IMR-90 (cell line): ENCODE results near the gene CUX1.

Experiments used
- CEBPB ChIP-seq: IDR thresholded peaks from 2 replicates; pipeline ENCODE4 v1.6.1; 2012; ENCODE audit warnings: low read depth, low read length, improper control_type of control experiment
- CHD1 ChIP-seq: IDR thresholded peaks from 2 replicates; pipeline ENCODE4 v1.6.1; 2012; ENCODE audit warnings: low read depth, low read length, improper control_type of control experiment
- CTCF ChIP-seq: conservative IDR thresholded peaks from 2 replicates; pipeline ENCODE4 v1.5.1; 2012; ENCODE audit warnings: mild to moderate bottlenecking, low read depth, low read length, improper control_type of control experiment
- MAZ ChIP-seq: IDR thresholded peaks from 2 replicates; pipeline ENCODE4 v1.6.1; 2012; ENCODE audit warnings: low read depth, mild to moderate bottlenecking, low read length, improper control_type of control experiment, moderate library complexity, borderline replicate concordance
- POLR2A ChIP-seq: IDR thresholded peaks from 2 replicates; pipeline ENCODE4 v1.6.1; 2012; ENCODE audit warnings: mild to moderate bottlenecking, low read depth, low read length
- RAD21 ChIP-seq: IDR thresholded peaks from 2 replicates; pipeline ENCODE4 v1.6.1; 2012; ENCODE audit warnings: low read length, improper control_type of control experiment
- RFX5 ChIP-seq: IDR thresholded peaks from 2 replicates; pipeline ENCODE4 v1.8.0; 2012; ENCODE audit warnings: low read depth, mild to moderate bottlenecking, low read length, moderate library complexity
- SMC3 ChIP-seq: fragments of 150-350 bp; IDR thresholded peaks from 2 replicates; pipeline ENCODE4 v1.6.1; 2016; ENCODE audit warnings: low read depth, mild to moderate bottlenecking, antibody characterized with exemption, low read length, moderate library complexity
- USF2 ChIP-seq: fragments of 150-350 bp; IDR thresholded peaks from 2 replicates; pipeline ENCODE4 v1.6.1; 2017; ENCODE audit warnings: mild to moderate bottlenecking, antibody characterized with exemption, low read length, low read depth

- TF ChIP-seq CTCF (no peak), CEBPB (no peak), POLR2A (no peak), SMC3 (no peak), MAZ (no peak), USF2 (no peak), RFX5 (no peak), CHD1 (no peak), RAD21 (no peak)
Measured at GRCh38 chr7:102190776-102191350, 373.4 kb downstream of the CUX1 start.
